Upper lobe of right lung (tissue), 1 donor: ENCODE measurements around the gene PLCB4. TPM values are rescaled to one million over a fixed set of nuclear protein-coding genes. Genes with fewer than 3 reads are reported as not detected.

Experiments used
- ATAC-seq: fragments of 200-7000 bp; cut with Tn5 transposase; one replicate; pipeline ENCODE4 v1.9.1; 2020; ENCODE audit warnings: mild to moderate bottlenecking, moderate library complexity
- DNase-seq: peaks from one replicate; pipeline ENCODE4 v3.0.0-alpha.2; 2020
- H3K27ac ChIP-seq: fragments of 200-600 bp; one replicate; pipeline ENCODE4 v1.8.0; 2022
- H3K27me3 ChIP-seq: fragments of 200-600 bp; one replicate; pipeline ENCODE4 v1.8.0; 2022; ENCODE audit warnings: mild to moderate bottlenecking
- H3K36me3 ChIP-seq: fragments of 200-600 bp; one replicate; pipeline ENCODE4 v1.8.0; 2022
- H3K4me1 ChIP-seq: fragments of 200-600 bp; one replicate; pipeline ENCODE4 v1.8.0; 2022
- H3K4me3 ChIP-seq: fragments of 200-600 bp; one replicate; pipeline ENCODE4 v1.8.0; 2022; ENCODE audit warnings: mild to moderate bottlenecking
- H3K9me3 ChIP-seq: fragments of 200-600 bp; one replicate; pipeline ENCODE4 v1.8.0; 2022
- CTCF ChIP-seq: fragments of 200-600 bp; IDR thresholded peaks from one replicate; pipeline ENCODE4 v1.8.0; 2022; ENCODE audit warnings: antibody characterized with exemption
- intact Hi-C: fragments of 100-400 bp; cut with DNase I; formaldehyde crosslinking; loops from one replicate; pipeline ENCODE4 v1.11.0; 2022
- total RNA-seq: library from RNA; stranded (reverse); fragmentation: NEBNext Ultra II Directional; extraction: Animal tissue kit (Norgen Biotek cat#: 25700); gene quantifications from one replicate; pipeline ENCODE4 v1.2.1, GENCODE V29; 2021
- donor health status: DM: no; HTN: yes; CAD: no; lungs with severe emphysema.

PLCB4 gene
- total RNA-seq, 1 donor from 2014 or later = 7.9 TPM

- Histone ChIP-seq H3K27me3 (no peaks in the 10 kb centered on the region), H3K9me3 (no peaks in the 10 kb centered on the region), H3K4me1 (no peaks in the 10 kb centered on the region), H3K27ac (no peak overlapping the region), H3K4me3 (no peak overlapping the region), H3K36me3 (no peaks in the 10 kb centered on the region)
- TF ChIP-seq CTCF = no peak
- intact Hi-C loops = no loop called here
- DNase-seq (no peak), ATAC-seq (no peak)
These were observed 411.2 kb downstream of the PLCB4 start for GRCh38 chr20:9480066-9480465.

DNA sequence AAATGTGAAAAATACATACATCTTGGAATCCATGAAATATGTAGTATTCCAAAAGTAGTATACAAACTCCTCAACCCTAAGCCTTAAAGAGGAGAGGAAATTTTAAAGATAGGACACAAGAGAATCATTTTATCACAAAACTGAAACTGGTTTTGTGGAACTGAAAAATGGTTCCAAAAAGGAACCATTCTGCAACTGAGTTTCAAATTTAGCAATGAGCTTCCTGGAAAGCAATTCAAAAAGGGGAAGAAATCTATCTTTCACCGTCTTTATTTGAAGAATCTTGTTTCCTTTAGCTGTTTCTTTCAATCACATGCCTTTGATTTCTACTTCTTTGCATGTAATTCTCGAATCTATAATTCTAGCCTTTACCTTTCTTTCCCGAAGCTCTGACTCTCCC lies 413.3 kb downstream of the PLCB4 start:
- no peaks in the 10 kb centered on the region for H3K27me3 ChIP-seq
- no peak overlapping the region for H3K4me3 ChIP-seq
- no peak for ATAC-seq

GRCh38 chr20:9483131-9483530 lies 414.2 kb downstream of the PLCB4 start:
- no peak for ATAC-seq
- Histone ChIP-seq H3K27me3 (no peaks in the 10 kb centered on the region), H3K9me3 (no peaks in the 10 kb centered on the region), H3K4me3 (no peak overlapping the region), H3K27ac (no peak overlapping the region), H3K36me3 (no peaks in the 10 kb centered on the region), H3K4me1 (no peaks in the 10 kb centered on the region)
- TF ChIP-seq CTCF = no peak
- intact Hi-C loops = no loop called here
- DNase-seq = no peak

More for the DNA sequence above, 413.3 kb downstream of the PLCB4 start:
- intact Hi-C loops = no loop called here
- H3K9me3 ChIP-seq = no peaks in the 10 kb centered on the region
- no peak for DNase-seq
- no peak for TF ChIP-seq CTCF
- H3K36me3 ChIP-seq = no peaks in the 10 kb centered on the region
- H3K27ac ChIP-seq = no peak overlapping the region
- no peaks in the 10 kb centered on the region for H3K4me1 ChIP-seq

DNA sequence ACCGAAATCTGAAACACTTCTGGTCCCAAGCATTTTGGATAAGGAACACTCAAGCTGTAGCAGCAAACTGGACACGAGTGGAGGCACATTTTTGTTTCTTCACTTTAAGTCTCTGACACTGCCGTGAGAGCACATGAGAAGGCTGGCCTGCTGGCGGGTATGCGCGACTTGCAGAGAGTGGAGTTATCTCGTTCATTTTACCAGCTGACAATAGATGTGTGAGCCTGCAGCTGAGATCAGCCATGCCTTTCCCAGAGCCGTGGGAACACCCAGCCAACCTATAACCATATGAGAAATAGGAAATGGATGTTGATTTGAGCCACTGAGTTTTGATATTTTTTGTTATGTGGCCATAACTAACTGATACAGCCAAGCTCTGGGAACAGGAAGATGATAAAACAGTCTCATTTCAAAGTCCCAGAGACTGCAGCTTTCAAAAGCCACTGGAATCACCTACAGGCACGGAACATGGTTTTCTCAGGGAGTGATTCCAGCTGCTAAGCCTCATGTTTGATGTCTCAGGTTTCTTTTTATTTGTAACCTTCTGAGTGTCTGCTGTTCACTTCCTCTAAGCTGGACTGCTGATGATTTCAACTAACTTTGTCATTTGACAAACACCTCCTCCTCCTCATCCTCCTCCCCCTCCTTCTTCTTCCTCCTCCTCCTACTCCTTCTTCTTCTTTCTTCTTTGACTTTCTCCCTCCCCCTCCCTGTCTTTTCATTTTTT lies 416.9 kb downstream of the PLCB4 start:
- DNase-seq = no peak
- H3K4me3 ChIP-seq = no peak overlapping the region
- H3K27ac ChIP-seq = no peak overlapping the region
- no peaks in the 10 kb centered on the region for H3K4me1 ChIP-seq
- no peaks in the 10 kb centered on the region for H3K9me3 ChIP-seq
- intact Hi-C loops = no loop called here
- peak; percentile 35 for ATAC-seq
- TF ChIP-seq CTCF = no peak
- H3K27me3 ChIP-seq = no peaks in the 10 kb centered on the region
- H3K36me3 ChIP-seq = no peaks in the 10 kb centered on the region

DNA sequence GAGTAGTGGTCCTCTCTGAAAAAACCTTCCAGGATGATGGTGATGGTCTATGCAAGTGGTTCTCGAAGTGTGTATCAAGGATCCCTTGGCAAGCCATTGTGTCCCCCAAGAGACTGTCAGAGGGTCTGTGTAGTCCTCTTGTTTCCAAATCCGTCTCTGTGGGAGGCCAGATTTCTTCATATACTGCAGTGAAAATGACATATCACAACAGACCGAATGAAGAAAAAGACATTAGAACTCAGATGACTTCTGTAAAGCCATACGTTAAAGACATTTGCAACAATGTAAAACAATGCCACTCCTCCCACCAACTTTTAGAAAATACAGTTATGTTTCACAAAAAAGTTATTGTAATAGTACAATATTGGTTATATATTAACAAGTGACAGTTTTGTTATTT lies 418.3 kb downstream of the PLCB4 start:
- Histone ChIP-seq H3K27ac (no peak overlapping the region), H3K4me1 (no peaks in the 10 kb centered on the region), H3K4me3 (no peak overlapping the region), H3K36me3 (no peaks in the 10 kb centered on the region), H3K9me3 (no peaks in the 10 kb centered on the region), H3K27me3 (no peaks in the 10 kb centered on the region)
- DNase-seq (no peak), ATAC-seq (no peak)
- TF ChIP-seq CTCF = no peak
- intact Hi-C loops = no loop called here

GRCh38 chr20:9488063-9488462 lies 419.2 kb downstream of the PLCB4 start:
- no peak overlapping the region for H3K4me3 ChIP-seq
- H3K4me1 ChIP-seq = no peaks in the 10 kb centered on the region
- no peak for TF ChIP-seq CTCF
- no peaks in the 10 kb centered on the region for H3K36me3 ChIP-seq
- DNase-seq (no peak), ATAC-seq (no peak)
- H3K27me3 ChIP-seq = no peaks in the 10 kb centered on the region
- no peak overlapping the region for H3K27ac ChIP-seq
- intact Hi-C loops = no loop called here
- H3K9me3 ChIP-seq = no peaks in the 10 kb centered on the region
